ENCODE measurements around the gene MTUS2.

The MTUS2 gene

GRCh38 chr13:29507356-29507755 lies 687.2 kb downstream of the MTUS2 start:
- TF ChIP-seq, protein P1, sequence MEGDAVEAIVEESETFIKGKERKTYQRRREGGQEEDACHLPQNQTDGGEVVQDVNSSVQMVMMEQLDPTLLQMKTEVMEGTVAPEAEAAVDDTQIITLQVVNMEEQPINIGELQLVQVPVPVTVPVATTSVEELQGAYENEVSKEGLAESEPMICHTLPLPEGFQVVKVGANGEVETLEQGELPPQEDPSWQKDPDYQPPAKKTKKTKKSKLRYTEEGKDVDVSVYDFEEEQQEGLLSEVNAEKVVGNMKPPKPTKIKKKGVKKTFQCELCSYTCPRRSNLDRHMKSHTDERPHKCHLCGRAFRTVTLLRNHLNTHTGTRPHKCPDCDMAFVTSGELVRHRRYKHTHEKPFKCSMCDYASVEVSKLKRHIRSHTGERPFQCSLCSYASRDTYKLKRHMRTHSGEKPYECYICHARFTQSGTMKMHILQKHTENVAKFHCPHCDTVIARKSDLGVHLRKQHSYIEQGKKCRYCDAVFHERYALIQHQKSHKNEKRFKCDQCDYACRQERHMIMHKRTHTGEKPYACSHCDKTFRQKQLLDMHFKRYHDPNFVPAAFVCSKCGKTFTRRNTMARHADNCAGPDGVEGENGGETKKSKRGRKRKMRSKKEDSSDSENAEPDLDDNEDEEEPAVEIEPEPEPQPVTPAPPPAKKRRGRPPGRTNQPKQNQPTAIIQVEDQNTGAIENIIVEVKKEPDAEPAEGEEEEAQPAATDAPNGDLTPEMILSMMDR (conservative IDR thresholded peaks at IDR 0.05; ENCODE audit: low read depth, low read length) = no peak
- no peak for DNase-seq (ENCODE audit: low read depth)
- H3K4me3 ChIP-seq (ENCODE audit: low read length) = no peak overlapping the region

GRCh38 chr13:29508130-29508875 lies 688.2 kb downstream of the MTUS2 start:
- no peak overlapping the region for H3K4me3 ChIP-seq (ENCODE audit: low read length)
- TF ChIP-seq, protein P1 (conservative IDR thresholded peaks at IDR 0.05; ENCODE audit: low read depth, low read length) = peak; percentile 99
- peak; percentile 46 for DNase-seq (ENCODE audit: low read depth)

- no peak overlapping the region for H3K4me3 ChIP-seq (ENCODE audit: low read length)
- TF ChIP-seq, protein P1 (conservative IDR thresholded peaks at IDR 0.05; ENCODE audit: low read depth, low read length) = no peak
- no peak for DNase-seq (ENCODE audit: low read depth)
Measured at GRCh38 chr13:29508876-29509252, 688.7 kb downstream of the MTUS2 start.

- no peak for DNase-seq (ENCODE audit: low read depth)
- H3K4me3 ChIP-seq (ENCODE audit: low read length) = no peak overlapping the region
- TF ChIP-seq, protein P1 (conservative IDR thresholded peaks at IDR 0.05; ENCODE audit: low read depth, low read length) = no peak
Measured at GRCh38 chr13:29509999-29510589, 690.0 kb downstream of the MTUS2 start.

DNA sequence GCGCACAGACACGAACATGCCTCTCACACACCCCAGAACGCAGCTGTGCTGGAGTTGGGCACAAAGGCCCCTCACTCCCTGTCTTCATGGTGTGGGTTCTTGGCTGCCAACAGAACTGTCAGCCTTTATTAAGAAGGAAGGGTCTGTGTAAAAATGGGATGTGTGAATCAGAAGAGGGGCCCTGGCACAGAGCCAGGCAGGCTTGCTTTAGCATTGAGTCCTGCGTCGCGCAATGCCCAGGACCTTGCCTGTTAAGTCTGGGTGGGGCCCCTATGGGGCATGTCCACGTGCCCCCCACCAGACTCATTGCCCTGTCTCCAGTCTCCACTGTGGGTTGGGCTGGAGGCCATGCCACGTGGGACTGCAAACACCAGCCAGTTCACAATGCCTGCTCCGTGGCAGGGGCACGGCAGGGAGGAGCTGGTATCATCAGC lies 690.5 kb downstream of the MTUS2 start:
- no peak for DNase-seq (ENCODE audit: low read depth)
- H3K4me3 ChIP-seq (ENCODE audit: low read length) = no peak overlapping the region
- TF ChIP-seq, protein P1 (conservative IDR thresholded peaks at IDR 0.05; ENCODE audit: low read depth, low read length) = no peak

DNA sequence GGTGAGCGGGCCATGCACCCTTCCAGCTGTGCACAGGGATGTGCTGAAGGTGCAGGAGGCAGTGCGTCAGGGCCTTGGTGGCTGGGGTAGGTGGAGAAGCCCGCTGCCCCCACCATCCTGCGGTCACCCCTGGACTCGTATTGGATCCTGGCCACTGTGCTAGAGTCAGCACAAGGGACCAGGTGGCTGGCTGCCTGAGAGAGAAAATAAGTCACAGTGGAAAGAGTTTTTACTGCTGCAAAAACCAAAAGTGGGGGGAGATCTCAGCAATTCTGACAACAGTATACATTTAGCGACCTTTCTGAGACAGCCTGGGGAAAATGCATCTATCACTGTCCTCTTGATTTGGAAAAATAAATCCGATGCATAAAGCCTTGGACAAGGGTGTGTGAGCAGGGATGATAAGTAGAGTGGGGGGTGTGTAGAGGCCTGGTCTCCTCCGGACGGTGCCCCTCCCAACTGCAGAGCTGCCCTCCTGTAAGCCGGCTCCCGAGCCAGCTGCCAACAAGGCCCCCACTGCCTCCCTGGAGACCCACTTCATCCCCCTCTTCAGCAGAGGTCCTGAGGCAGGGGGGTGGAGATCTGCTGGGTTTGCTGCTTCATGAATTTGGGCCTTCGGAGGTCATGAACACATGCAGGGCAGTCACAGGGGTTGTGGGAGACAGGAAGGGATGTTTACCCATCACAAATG lies 691.1 kb downstream of the MTUS2 start:
- TF ChIP-seq, protein P1 (conservative IDR thresholded peaks at IDR 0.05; ENCODE audit: low read depth, low read length) = no peak
- DNase-seq (ENCODE audit: low read depth) = no peak
- H3K4me3 ChIP-seq (ENCODE audit: low read length) = no peak overlapping the region
